HG02610 (cell line): ENCODE measurements around the gene DAPK2.
A peak's percentile ranks its signal among the peaks of the same experiment; 100 is the strongest.

ENCODE experiments used
- ATAC-seq: cut with Tn5 transposase; IDR thresholded peaks from one replicate; pipeline ENCODE4 v1.9.1; 2021; ENCODE audit warnings: mild to moderate bottlenecking, moderate library complexity; ENCODE audit not compliant: unreplicated experiment

The DAPK2 gene

DNA sequence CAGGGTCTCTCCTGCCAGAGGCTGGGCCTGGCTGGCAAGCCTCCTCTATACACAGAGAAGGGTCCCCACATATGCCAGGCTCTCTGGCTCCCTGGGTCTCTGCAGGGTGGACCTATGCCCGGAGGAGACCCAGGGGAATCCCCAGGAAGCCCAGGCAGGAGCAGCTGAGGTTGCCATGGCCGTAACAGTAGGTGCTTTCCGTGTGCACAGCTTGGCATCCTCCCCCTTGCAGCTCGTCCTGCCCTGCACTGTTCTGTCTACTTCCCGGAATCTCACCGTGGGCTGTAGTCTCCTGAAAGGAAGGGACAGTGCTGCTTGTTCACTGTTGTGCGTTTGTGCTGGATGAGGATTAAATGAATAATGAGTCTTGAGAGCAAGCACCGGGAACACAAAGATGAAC lies 47.8 kb downstream of the DAPK2 start:
- ATAC-seq, result no peak

DNA sequence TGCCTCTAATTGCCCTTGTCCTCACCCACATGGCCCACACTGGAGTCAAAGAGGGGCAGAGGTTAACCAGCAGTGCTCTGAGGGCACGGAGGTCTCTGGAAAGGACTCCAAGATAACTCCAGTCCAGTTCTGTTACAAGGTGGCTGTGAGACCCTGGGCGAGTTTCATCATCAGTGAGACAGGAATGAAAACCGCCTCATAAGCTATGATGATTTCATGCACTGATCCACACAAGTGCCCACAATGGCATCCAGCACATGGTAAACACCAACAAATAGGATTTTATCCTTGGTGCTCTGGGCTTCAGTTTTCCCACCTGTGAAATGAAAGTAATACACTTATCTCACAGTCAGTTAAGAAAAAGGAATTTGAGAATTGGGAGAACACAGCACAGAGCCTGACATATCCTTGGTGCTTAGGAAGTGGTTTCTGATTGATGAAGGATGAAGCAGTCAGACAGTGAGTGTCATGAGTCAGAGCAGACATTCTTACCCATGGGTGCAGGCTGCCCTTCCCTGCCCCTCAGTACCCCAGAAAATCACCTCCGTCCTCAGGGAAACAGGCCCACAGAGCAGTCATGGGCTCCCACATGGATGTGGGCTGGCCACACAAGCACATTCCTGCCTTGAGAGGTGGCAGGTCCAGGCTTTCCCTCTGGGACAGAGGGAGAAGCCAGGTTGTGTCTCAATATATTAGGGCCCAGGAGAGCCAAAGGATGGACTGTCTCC lies 48.4 kb downstream of the DAPK2 start:
- no peak for ATAC-seq

DNA sequence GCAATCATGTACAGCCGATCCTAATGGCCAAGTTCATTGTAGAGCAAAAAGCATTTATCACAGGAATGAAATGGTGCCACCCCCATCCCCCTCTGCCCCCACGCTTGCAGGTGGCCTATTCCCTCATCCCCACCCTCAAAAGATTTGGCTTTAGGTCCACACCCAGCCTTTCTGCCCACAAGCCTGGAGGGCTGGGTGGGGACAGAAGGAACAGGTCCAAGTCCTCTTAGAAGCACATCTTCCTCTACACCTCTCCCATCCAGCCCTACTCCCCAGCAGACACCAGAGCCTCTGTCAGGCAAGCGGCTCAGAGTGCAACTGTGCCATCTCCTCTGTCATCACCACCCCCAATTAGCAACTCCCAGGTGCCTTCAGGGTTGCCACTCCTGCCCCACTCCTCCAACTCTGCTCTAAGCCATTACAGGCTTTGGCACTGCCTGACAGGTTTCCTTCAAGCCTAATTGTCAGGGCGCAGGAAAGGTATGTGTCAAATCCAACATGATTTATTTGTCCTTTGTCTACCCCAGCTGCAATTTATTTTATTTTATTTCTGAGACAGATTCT lies 49.4 kb downstream of the DAPK2 start:
- no peak for ATAC-seq

DNA sequence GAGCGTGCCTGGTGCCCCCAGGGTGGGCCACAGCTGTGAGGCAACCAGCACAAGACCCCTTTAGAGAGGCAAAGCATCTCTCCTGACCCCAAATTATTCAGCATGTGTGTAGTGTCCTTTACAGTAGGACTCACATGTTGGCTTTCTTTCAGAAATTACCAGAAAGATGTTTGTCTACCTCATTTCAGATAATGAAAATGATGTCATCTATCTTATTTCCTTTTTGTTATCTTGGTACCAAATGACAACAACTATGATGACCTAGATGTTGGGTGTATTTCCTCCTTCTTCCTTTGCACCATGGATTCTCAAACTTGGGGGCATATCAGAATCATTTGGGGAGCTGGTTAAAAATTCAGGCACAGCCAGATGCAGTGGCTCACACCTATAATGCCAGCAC lies 50.5 kb downstream of the DAPK2 start:
- no peak for ATAC-seq

DNA sequence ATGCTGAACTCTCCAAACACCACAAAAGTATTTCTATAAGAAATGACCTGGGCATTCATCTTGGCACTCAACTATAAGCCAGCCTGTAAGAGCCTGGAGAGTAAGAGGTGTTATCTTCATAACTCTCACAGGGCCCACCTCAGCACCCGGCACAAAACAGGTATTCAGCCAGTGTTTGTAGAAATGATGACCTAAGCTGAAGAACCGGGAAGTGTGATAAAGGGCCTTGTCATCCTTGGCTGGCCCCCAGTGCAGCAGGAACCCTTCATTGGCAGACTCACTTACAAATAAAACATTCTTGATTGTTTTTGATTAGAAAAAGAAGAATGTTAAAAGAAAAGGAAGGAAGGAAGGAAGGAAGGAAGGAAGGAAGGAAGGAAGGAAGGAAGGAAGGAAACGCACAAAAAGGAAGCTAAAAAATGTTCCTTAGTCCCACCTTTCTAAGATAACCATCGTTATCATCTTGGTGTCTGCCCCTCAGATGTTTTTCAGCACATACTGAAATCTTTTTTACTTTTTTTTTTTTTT lies 52.1 kb downstream of the DAPK2 start:
- ATAC-seq, result no peak

DNA sequence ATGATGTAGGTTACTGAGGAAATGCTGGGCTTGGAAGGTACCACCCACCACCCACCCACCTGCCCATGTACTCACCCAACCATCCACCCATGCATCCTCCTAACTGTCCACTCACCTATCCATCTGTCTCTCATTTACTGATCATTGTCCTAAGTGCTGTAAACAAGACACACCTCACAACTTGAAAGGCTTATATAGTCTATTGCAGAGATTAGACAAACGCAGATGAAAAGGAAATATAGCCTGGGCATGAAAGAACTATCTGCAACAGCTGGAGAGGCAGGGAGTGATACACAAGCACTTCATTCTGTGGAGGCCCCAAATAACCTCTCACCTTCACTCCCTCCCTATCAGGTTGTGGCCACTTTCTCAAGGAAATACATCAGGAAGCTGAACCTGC lies 54.0 kb downstream of the DAPK2 start:
- no peak for ATAC-seq

DNA sequence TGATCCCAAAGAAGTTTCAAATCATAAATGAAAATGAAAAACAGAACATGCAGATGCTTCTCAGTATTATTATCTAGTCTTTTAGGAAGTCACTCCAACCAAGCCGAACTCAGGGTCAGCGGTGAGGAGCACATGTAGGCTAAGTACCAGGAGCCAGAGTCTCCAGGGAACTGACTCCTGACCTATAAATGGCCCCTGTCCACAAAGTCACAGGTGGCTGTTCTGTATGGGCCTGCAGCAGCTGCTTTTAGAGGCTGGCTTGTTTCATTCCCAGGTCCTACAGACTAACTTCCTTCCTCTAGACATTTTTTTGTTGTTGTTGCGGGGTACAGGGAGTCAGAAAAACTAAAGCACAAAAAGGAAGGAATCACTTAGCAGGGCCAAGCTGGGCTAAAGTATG lies 54.6 kb downstream of the DAPK2 start:
- ATAC-seq, result no peak

DNA sequence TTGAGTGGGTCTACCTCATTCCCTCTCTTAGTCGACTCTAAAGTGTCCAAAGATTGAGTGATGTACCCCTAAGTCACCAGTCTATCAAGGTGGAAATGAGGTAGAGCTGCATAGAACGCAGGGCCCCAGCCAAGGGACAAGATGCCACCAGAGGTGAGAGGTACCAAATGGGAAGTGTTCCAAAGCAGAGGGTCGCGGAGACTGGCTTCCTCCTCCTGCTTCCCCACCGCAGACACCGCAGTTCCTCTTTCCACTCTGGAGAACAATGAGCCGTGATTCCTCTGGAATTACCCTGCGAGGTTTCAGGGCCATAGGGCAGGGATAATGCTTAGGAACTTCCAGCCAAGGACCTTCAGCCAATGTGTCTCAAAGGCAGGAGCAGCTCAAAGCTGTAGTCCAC lies 55.8 kb downstream of the DAPK2 start:
- no peak for ATAC-seq

DNA sequence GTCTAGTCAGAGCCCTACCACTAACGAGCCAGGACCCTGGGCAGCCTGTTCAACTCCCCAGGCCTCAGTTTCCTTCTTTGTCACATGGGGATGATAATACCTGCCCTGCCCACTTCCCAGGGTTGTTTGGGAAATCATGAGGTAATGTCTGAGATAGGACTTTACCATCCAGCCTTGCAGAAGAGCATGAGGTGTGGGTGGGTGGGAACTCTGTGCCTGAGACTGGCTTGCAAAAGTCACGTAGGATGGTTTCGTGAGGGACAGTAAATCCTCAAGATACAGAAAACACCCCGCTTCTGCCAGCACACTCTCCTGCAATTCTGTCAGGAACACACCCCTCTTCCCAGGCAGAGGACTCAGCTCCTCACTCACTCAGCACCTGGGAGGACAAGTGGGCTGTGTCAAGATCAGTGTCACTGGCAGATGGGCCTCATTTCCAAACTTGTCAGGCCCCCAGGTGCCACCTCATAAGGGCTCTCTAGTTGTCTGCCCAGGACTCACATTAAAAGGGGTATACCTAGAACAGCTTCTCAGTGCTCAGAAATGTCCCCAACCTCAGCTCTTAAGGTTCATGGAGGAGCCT lies 58.4 kb downstream of the DAPK2 start:
- ATAC-seq, result no peak

DNA sequence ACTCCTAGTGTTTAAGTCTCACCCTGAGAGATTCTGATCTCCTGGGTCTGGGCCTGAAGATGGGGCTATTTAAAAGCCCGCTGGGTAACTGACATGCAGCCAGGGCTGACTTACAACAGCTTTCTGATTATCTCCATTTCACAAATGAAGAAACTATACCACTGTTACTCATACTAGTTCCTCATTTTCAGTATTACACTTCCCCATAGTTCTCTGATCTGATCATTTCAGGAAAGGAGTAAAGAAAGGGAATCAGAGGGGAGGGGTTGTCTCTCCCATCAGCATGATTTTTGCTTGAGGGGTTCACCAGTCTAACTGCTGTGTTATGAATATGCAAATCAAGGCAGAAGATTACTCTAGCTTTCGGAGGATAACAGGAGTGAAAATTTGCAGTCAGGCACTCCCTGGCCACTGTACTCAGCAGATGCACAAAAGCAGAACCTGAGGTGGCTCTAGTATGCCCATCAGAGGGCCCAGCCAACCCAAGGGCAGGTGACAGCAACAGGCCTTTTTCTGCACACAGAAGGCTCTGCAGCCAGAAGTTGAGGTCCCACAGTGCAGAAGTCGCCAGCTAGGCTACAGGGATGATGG lies 59.4 kb downstream of the DAPK2 start:
- ATAC-seq, result peak; percentile 80

DNA sequence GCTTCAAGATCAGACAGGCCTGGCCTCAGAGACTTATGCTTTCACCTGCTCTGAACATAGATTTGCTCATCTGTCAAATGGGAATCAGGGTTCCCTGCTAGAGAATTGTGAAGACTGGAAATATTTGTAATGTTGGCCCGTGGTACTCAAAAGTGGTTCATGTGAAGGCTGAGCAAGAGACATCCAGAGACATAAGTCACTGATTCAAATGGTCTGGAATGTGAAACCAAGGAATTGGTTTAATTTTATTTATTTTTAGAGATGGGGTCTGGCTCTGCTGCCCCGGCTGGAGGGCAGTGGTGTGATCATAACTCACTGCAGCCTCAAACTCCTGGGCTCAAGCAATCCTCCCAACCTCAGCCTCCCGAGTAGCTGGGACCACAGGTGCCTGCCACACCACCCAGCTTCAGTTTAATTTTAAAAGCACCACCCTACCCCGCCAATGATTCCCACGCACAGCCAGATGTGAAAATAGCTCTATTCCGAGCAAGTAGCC lies 60.1 kb downstream of the DAPK2 start:
- ATAC-seq, result no peak

DNA sequence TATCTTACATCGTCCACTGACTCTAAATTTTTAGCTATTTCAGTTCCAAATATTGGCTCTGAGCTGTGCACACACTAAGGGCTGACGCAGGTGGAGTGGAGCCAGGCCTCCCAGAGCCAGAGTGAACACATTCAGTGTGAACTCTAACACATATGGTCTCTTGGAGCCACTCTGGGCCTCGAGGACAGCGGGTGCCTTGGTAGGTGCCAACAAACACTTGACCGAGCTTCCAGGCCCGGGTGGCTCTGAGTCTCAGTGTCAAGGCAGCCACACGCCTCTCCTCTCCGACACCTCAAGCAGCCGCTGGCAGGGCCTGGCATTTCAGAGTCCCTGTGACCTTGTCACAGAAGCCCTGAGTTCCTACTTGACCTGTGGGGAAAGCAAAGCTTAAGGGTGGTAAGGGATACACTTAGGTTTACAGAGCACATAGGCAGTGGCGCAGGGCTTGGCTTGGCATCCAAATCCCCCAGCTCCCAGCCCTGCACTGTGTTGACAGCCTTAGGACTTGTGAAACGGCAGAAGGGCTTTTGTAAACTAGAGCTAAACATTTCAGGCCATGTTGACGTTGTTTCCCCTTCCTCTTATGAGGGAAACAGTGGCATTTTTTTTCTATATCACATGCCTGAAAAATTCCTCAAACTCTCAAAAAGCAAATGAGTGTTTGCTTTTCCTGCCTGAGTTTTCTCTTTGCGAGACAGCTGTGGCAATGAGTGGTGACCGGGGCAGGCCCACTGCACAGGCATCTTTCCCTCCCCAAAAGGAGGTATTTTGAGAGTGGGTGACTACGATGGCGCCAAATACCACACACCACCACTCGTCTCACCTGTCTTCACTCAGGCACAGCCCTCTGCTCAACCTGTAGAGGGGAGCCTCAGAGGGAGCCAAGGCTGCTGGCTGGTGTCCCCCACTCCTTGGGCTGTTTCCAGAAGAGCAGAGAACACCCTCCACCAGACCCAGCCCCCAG lies 60.8 kb downstream of the DAPK2 start:
- no peak for ATAC-seq

DNA sequence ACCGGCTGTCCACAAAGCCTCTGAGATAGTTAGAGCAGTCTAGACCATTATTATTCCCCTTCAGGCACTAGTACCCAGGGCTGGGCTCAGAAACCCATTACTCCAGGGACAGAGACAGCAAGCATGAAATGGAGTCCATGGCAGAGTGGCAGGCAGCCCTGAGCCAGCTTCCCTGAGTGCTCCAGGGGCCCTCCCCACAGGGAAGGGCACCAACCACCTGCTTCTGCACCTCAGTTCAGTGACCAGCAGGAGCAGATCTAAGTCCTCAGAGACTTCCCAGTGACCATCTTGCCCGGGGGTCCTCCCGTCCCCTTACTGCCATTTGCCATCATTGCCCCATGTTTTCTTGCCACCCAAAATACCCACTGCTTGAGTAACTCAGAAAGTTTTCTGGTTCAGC lies 62.0 kb downstream of the DAPK2 start:
- no peak for ATAC-seq

DNA sequence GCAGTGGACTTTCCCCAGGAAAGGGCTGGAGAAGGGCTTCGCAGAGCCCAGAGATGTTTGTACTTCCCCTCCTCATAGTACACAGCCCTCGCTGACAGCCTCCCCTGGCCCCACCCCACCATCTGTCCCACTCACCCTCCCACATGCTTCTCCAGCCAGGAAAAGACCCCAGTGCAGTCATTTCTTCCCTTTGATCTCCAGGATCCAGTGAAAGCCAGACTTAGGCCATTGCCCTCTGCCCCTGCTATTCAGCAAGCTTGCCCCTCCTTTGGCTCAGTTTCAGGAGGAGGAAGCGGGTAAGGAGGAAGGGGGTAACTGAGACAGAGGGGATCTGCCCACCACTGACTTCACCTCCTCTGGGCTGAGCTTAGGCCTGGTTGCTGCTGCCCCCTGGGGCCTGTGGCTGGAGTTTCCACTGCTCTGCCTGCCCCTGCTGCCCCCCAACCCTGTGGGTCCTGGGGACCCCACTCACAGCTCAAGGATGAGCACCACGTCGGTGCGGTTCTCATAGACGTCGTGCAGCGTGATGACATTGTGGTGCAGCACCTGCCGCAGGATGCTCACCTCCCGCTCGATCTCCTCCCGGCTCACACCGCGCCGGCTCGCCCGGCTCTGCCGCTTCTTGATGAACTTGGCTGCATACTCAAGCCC lies 63.1 kb downstream of the DAPK2 start:
- peak; percentile 27 for ATAC-seq

DNA sequence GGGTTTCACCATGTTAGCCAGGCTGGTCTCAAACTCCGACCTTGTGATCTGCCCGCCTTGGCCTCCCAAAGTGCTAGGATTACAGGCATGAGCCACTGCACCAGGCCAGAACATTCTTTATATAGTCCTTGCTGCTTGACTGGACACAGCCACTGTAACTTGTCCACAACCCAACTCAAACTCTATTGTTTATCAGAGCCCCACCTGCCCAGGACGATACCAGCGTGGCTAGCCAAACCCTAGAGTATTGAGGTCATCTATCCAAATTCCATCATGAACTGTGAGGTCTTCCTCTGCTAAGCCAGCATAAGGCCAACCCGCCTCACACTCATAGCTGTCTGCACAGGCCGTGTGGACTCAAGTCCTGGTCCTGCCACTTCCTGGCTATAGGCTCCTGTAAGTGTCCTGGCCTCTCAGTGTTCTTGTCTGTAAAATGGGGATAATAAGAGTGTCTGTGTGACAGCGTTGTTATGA lies 63.9 kb downstream of the DAPK2 start:
- no peak for ATAC-seq

DNA sequence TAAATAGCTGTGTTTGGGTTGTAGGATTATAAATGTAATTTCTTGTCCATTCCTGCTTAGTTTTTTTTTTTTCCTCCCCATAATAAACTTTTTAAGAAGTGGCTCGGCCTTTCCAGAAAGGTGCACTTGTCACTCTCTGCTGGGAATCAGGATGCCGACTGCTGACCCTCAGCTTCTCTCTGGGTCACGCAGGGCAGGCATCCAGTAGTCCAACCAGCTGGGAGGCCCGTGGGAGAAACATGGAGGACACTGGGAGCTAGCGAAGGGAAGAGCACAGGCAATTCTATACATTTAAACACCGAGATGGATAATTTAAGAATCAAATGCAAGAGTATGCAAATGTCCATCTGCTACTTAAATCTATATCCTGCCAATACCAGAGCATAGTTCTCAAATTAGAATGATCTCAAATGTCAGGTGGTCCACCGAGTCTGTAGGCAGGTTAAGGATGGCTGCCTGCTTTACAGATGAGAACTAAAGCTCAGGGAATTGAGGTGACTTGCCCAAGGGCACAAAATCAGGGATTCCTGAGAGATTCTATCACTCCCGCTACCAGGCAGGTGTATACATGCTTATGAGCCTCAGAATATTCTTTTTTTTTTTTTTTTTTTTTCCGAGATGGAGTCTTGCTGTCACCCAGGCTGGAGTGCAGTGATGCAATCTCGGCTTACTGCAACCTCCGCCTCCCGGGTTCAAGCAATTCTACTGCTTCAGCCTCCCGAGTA lies 64.5 kb downstream of the DAPK2 start:
- ATAC-seq, result no peak

DNA sequence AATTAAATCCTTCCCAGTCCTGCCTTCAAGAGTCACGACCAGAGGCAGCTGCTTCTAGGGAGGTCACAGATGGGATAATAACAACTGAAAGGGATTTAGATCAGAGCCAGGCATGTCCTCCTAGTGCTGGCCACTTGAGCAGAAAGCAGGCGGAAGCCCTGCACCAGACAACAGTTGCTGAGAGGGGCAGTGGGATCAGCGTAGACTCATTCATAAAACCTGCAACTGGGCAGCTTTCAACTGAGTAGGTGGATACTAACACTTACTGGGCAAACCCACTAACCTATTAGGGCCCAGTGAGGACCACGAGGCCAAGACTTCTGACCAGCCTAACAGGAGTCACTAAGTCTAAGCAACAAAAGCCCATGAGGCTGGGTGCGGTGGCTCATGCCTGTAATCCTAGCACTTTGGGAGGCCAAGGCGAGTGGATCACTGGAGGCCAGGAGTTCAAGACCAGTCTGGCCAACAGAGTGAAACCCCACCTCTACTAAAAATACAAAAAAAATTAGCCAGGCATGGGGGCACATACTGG lies 67.0 kb downstream of the DAPK2 start:
- ATAC-seq, result no peak

DNA sequence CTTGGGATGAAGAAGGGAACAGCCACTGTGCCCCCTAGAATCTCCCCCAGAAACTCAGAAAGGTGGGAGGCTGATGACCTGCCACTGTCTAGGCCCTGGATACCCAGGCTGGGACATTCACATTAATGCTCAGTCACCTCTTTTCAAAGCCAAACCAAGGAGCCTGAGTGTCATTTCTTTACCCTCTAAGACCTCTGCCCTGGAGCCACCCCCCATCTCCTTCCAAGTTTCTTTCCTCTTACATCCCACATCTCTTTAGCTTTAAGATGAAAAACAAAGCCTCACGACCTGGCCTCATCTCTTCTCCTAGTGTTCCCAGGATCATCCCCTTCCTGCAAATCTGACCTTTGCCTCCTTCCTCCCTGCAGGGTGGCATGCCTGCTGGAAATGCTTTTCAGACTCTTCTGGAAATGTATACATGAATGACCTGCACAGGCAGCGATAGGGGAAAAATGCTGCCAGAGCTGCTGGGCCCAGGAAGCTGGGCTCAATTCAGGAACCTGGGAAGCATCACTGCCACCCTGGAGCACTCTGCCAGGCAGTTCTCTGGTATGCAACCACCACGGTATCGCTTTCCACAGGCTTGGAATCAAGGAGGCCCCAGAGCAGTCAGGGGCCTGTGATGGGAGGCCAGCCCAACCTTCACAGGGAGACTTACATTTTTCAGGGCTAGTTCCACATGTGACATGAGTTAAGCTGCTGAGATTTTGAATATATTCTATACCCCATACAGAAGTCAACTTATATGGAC lies 67.6 kb downstream of the DAPK2 start:
- ATAC-seq, result no peak
